Inflammatory macrophage treated with lipopolysaccharide for 4 hours (primary cell): ENCODE data around the gene AK3.
"Not testable (repeated sequence)": the region's sequence is repeated elsewhere in the genome, so short reads cannot be mapped to it uniquely, and the experiment has no call there.

Experiments used
- DNase-seq: peaks from one replicate; pipeline ENCODE4 v3.0.0-alpha.2; 2020

The AK3 gene

GRCh38 chr9:4662989-4663792, 77.8 kb downstream of the AK3 start:
- no peak for DNase-seq

DNA sequence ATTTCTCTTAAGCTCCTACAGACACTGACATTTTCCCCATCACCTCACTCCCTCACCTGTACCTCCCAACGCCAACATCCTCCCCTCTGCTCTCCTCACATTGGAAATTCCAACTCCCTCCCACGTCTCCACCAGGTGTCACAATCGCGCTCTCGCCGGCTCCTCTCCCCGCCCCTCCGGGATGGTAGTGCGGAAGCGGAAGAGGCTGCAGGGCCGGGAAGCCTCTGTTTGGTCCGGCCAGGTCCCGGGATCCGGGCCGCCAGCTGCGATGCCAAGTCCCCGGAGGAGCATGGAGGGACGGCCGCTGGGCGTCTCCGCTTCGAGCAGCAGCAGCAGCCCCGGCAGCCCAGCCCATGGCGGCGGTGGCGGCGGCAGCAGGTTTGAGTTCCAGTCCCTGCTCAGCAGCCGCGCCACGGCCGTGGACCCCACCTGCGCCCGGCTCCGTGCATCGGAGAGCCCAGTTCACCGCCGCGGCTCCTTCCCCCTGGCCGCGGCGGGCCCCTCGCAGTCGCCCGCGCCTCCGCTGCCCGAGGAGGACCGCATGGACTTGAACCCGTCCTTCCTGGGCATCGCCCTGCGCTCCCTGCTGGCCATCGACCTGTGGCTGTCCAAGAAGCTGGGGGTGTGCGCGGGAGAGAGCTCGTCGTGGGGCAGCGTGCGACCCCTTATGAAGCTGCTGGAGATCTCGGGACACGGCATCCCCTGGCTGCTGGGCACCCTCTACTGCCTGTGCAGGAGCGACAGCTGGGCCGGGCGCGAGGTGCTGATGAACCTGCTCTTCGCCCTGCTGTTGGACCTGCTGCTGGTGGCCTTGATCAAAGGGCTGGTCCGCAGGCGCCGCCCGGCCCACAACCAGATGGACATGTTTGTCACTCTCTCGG, 78.7 kb downstream of the AK3 start, which contains the start of gene PLPP6:
Gene PLPP6, plus strand, starts transcription at position 187 of the 881 bp plus-strand sequence. Its CDS starts 82 bp downstream, at position 269.
- peak; percentile 85 for DNase-seq

GRCh38 chr9:4661611-4662010, 79.4 kb downstream of the AK3 start:
- no peak for DNase-seq

DNA sequence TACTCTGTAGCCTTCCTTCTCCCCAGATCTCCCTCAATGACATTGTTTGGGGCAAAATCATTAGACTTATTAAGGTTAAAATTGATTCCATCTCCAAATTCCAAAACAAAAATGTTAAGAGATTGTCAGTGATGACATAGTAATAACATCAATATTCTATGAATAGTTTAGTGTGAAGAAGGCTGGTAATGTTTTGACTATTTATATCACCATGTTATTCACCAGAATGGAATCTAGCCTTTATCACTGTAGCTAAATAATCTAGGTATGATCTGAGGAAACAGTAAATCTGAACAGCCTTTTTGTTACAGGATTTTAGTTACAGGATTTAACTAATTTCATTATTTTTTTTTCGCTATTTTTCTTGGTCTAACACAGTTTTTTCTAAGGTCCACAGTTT, 79.8 kb downstream of the AK3 start:
- no peak for DNase-seq

DNA sequence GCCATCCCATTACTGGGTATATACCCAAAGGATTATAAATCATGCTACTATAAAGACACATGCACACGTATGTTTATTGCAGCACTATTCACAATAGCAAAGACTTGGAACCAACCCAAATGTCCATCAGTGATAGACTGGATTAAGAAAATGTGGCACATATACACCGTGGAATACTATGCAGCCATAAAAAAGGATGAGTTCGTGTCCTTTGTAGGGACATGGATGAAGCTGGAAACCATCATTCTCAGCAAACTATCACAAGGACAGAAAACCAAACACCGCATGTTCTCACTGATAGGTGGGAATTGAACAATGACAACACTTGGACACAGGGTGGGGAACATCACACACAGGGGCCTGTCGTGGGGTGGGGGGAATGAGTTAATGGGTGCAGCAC, 80.3 kb downstream of the AK3 start:
- not testable (repeated sequence) for DNase-seq
